ENCODE measurements around the gene DHODH.

- TF ChIP-seq POLR2AphosphoS5 (IDR thresholded peaks at IDR 0.05; ENCODE audit: insufficient read depth in 1 of 2, low read depth in 1 of 2) (no peak), POLR2A (IDR thresholded peaks at IDR 0.05) (no peak), CTCF (IDR thresholded peaks at IDR 0.05) (no peak)
Measured at GRCh38 chr16:72025404-72026114, 17.0 kb downstream of the DHODH start.

Data from vagina (tissue), 2 donors.